22Rv1 (cell line): ENCODE results near the gene UXT.

ENCODE experiments used
- H3K27ac ChIP-seq: fragments of 450-650 bp; 2 replicates; pipeline ENCODE4 v1.5.1; 2017
- ZFX ChIP-seq: fragments of 450-650 bp; IDR thresholded peaks from 2 replicates; pipeline ENCODE4 v1.6.1; 2017; ENCODE audit warnings: antibody characterized with exemption, borderline replicate concordance
- TF ChIP-seq, protein P1 (sequence below): fragments of 450-650 bp; IDR thresholded peaks from 2 replicates; pipeline ENCODE4 v1.5.1; 2017; ENCODE audit warnings: mild to moderate bottlenecking

The UXT gene

DNA sequence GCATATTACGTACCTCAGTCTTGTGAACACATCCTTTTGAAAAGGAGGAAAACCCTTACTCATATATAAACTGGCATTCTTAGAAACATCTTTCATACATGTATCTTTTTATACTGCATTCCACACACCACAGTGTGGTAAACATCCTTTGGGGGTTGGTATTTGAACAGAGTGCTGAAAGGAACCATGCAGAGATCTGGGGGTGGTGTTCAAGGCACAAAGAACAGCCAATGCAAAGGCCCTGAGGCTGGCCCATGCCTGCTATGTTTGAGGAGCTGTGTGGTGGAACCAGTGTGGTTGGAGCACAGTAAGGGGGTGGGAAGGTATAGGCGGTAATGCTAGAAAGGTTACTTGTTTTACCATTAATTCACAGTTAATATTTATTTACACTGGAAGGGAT, 10.6 kb downstream of the UXT start:
- TF ChIP-seq, protein P1, sequence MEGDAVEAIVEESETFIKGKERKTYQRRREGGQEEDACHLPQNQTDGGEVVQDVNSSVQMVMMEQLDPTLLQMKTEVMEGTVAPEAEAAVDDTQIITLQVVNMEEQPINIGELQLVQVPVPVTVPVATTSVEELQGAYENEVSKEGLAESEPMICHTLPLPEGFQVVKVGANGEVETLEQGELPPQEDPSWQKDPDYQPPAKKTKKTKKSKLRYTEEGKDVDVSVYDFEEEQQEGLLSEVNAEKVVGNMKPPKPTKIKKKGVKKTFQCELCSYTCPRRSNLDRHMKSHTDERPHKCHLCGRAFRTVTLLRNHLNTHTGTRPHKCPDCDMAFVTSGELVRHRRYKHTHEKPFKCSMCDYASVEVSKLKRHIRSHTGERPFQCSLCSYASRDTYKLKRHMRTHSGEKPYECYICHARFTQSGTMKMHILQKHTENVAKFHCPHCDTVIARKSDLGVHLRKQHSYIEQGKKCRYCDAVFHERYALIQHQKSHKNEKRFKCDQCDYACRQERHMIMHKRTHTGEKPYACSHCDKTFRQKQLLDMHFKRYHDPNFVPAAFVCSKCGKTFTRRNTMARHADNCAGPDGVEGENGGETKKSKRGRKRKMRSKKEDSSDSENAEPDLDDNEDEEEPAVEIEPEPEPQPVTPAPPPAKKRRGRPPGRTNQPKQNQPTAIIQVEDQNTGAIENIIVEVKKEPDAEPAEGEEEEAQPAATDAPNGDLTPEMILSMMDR: no peak
- no peak for TF ChIP-seq ZFX
- H3K27ac ChIP-seq: no peak overlapping the region

DNA sequence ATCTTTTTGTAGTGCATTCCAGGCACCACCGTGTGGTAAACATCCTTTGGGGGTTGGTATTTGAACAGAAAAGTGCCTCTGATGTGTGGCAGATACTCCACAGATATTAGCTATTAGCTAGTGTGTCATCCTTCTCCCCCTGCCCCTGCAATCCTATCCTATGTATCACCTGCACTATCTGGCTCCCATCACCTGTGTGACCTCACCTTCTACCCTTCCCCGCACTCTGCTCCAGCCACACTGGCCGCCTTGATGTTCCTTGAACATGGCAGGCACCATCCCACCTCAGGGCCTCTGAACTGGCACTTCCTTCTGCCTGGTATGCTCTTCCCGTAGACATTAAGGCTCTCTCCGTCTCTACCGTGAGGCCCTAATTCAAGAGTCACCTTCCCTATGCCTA, 12.3 kb downstream of the UXT start:
- no peak overlapping the region for H3K27ac ChIP-seq
- no peak for TF ChIP-seq ZFX
- TF ChIP-seq, protein P1: no peak

DNA sequence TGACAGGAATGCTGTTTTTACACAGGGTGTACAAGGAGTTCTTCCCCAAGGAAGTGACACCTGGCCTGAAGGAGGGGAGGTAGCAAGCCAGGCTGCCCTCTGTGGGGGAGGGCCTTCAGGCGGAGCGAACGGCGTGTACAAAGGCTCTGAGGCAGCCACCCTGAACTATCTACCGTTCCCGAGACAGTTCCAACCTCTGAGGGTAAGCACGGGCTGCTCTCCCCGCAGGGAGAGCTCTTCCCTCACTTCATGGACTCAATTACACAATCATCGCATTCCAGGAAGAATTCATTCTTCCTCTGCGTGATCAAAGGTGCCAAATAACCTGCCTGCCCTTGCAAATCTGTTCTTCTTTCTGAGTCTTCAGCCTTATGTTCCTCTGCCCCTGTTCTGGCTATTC, 13.4 kb downstream of the UXT start:
- no peak overlapping the region for H3K27ac ChIP-seq
- TF ChIP-seq ZFX: no peak
- TF ChIP-seq, protein P1: no peak

DNA sequence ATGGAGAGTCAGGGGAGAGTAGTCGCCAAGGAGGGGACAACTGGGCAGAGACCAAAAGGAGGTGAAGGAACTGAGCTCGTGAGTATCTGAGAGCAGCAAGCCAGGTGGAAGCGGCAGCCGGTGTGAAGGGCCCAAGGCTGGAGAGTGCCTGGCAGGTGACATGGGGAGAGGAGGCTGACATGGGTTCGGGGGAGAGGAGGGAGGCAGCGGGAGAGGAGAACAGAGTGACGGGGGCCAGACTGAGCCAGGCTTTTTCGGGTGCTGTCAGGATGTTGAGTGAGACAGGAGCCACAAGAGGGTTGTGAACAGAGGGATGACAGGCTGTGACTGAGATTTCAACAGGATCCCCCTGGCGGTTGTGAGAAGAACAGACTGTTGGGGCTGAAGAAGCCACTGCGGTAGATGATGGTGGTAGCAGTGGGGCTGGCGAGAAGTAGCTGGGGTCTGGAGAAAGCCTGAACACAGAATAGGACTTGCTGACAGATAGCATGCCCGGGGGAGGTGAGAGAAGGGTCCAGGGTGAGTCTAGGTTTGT, 14.4 kb downstream of the UXT start:
- no peak for TF ChIP-seq ZFX
- TF ChIP-seq, protein P1: no peak
- H3K27ac ChIP-seq: no peak overlapping the region

DNA sequence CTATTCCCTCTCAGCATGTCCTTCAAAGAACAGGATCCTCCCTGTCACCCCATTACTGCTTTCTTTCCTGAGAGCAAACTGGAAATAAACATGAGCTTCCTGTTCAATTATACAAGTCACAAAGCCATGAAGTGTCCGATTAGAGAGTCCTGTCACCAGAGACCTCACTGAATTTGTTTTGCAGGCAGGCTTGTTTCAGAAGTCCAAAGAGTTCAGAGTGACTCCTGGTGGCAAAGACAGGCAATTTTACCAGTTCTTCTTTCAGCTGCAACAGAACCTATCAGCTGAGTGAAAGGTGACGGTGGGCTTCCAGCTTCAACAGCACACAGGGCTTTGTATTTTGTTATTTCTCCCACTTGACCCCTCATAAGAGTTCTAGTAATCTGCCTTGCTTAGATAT, 15.1 kb downstream of the UXT start:
- no peak overlapping the region for H3K27ac ChIP-seq
- TF ChIP-seq, protein P1: no peak
- TF ChIP-seq ZFX: no peak

DNA sequence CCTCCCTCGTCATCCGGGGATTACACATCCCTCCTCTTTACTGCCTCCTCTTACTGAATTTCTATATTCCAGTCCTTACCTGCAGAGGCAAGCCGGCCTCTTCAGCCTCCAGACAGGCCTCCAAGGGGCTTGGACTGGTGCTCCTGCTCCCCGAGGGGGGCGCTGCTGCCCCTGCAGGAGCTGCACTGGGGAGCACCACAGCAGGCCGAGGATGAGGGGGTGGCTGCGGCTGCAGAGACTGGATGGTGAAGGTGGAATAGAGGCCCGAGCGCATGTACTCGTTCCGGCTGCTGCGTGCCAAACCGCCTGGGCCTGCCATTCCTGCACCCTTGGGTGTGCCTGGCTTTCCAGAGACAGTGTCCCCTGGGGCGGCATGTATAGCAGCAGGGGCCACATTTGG, 20.2 kb downstream of the UXT start:
- TF ChIP-seq, protein P1: no peak
- no peak for TF ChIP-seq ZFX
- no peak overlapping the region for H3K27ac ChIP-seq

DNA sequence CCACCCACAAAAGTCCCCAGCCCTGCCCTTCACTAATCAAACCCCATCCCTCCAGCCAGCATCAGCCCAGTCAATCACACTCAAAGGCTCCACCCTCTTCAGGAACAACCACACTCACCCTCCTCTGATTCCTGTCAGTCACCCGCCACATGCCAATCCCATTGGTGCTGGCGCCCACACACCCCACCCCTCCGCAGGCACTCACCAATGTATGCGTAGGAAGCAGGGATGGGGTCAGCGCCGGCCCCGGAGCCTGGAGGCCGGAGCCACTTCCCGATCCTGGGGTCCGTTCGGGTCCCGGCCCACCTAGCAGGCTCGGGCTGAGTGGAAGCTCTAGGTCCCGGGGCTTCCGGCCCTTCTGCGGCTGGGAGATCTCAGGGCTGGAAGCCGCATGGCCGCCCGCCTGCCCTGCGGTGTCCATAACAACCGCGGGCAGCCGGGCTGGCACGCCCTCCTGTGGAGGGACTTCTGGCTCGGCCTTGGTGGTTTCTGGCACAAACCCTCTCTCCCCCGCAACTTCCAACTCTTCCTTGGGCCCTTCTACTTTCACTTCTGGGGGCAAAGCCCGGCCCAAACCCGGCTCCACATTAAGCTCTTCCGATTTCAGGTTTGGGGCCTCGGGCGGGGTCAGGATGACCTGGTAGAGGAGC, 21.3 kb downstream of the UXT start:
- TF ChIP-seq, protein P1: no peak
- no peak for TF ChIP-seq ZFX
- no peak overlapping the region for H3K27ac ChIP-seq
